ENCODE measurements around the gene FUZ.

FUZ gene

GRCh38 chr19:49775742-49776370 lies 37.2 kb downstream of the FUZ start:
- no peak for TF ChIP-seq TAF1 (IDR thresholded peaks at IDR 0.05; ENCODE audit: borderline replicate concordance, insufficient read depth, low read length)
- no peak for TF ChIP-seq POLR2AphosphoS5 (IDR thresholded peaks at IDR 0.05; ENCODE audit: low read depth, low read length)
- no peak for TF ChIP-seq SIN3A (IDR thresholded peaks at IDR 0.05; ENCODE audit: borderline replicate concordance, insufficient read depth, low read length)
- no peak for TF ChIP-seq FOXP2 (optimal IDR thresholded peaks at IDR 0.05; ENCODE audit: borderline replicate concordance, extremely low read depth, extremely low read length, insufficient read depth)
- TF ChIP-seq, protein P1, sequence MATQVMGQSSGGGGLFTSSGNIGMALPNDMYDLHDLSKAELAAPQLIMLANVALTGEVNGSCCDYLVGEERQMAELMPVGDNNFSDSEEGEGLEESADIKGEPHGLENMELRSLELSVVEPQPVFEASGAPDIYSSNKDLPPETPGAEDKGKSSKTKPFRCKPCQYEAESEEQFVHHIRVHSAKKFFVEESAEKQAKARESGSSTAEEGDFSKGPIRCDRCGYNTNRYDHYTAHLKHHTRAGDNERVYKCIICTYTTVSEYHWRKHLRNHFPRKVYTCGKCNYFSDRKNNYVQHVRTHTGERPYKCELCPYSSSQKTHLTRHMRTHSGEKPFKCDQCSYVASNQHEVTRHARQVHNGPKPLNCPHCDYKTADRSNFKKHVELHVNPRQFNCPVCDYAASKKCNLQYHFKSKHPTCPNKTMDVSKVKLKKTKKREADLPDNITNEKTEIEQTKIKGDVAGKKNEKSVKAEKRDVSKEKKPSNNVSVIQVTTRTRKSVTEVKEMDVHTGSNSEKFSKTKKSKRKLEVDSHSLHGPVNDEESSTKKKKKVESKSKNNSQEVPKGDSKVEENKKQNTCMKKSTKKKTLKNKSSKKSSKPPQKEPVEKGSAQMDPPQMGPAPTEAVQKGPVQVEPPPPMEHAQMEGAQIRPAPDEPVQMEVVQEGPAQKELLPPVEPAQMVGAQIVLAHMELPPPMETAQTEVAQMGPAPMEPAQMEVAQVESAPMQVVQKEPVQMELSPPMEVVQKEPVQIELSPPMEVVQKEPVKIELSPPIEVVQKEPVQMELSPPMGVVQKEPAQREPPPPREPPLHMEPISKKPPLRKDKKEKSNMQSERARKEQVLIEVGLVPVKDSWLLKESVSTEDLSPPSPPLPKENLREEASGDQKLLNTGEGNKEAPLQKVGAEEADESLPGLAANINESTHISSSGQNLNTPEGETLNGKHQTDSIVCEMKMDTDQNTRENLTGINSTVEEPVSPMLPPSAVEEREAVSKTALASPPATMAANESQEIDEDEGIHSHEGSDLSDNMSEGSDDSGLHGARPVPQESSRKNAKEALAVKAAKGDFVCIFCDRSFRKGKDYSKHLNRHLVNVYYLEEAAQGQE (IDR thresholded peaks at IDR 0.05; ENCODE audit: insufficient read depth in 1 of 2, low read depth in 2 of 2, low read length in 2 of 2): no peak

DNA sequence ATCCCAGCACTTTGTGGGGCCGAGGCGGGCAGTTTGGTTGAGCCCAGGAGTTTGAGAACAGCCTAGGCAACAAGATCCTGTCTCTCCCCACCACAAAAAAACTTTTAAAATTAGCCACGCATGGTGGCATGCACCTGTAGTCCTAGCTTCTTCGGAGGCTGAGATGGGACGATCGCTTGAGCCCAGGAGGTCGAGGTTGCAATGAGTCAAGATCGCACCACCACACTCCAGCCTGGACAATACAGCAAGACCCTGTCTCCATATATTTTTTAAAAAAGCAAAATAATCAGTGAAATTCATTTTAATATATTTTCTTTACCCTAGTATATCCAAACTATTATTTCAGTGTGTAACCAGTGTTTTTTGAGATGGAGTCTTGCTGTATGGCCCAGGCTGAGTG lies 38.1 kb downstream of the FUZ start:
- TF ChIP-seq SIN3A (IDR thresholded peaks at IDR 0.05; ENCODE audit: borderline replicate concordance, insufficient read depth, low read length): no peak
- TF ChIP-seq FOXP2 (optimal IDR thresholded peaks at IDR 0.05; ENCODE audit: borderline replicate concordance, extremely low read depth, extremely low read length, insufficient read depth): no peak
- no peak for TF ChIP-seq POLR2AphosphoS5 (IDR thresholded peaks at IDR 0.05; ENCODE audit: low read depth, low read length)
- TF ChIP-seq, protein P1 (IDR thresholded peaks at IDR 0.05; ENCODE audit: insufficient read depth in 1 of 2, low read depth in 2 of 2, low read length in 2 of 2): no peak
- no peak for TF ChIP-seq TAF1 (IDR thresholded peaks at IDR 0.05; ENCODE audit: borderline replicate concordance, insufficient read depth, low read length)

- TF ChIP-seq, protein P1 (IDR thresholded peaks at IDR 0.05; ENCODE audit: insufficient read depth in 1 of 2, low read depth in 2 of 2, low read length in 2 of 2): no peak
- TF ChIP-seq POLR2AphosphoS5 (IDR thresholded peaks at IDR 0.05; ENCODE audit: low read depth, low read length) (no peak), TAF1 (IDR thresholded peaks at IDR 0.05; ENCODE audit: borderline replicate concordance, insufficient read depth, low read length) (no peak), FOXP2 (optimal IDR thresholded peaks at IDR 0.05; ENCODE audit: borderline replicate concordance, extremely low read depth, extremely low read length, insufficient read depth) (no peak), SIN3A (IDR thresholded peaks at IDR 0.05; ENCODE audit: borderline replicate concordance, insufficient read depth, low read length) (no peak)
These were observed 39.3 kb downstream of the FUZ start for GRCh38 chr19:49773663-49774350.

DNA sequence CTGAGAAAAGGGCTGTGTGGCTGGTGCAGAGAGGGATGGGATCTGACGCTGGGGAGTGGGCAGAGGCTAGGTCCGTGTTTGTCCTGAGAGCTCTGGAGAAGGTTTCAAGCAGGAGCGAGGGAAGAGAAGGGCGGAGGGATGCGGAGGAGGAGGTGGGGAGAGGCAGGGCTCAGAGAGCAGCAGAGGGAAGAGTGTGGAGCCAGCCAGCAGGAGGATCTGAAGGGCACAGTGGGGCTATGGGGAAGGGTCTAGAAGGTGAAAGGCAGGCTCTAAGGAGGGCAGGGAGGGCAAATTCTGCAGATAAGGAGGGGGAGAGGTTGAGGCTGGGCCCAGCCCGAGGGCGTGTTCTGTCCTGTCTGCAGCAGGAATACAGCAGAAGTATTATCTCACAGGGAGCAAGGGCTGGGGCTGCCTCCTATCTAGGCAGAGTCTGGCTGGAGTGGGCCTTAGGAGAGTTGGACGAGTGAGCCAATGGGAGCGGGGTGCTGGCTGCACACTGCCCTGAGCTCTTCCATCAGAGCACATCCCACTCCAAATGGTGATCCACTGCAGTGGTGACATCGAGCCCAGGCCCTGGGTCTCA lies 40.2 kb downstream of the FUZ start:
- TF ChIP-seq, protein P1 (IDR thresholded peaks at IDR 0.05; ENCODE audit: insufficient read depth in 1 of 2, low read depth in 2 of 2, low read length in 2 of 2): no peak
